ENCODE measurements around the gene ZNF81. TPM values are rescaled to one million over a fixed set of nuclear protein-coding genes. Genes with fewer than 3 reads are reported as not detected.

The ZNF81 gene
- total and polyA plus RNA-seq, 2 of the 13 experiments (the other 11 are each of a cell fraction or from before 2014, with no cell fraction given) = 1.4 to 3.2 TPM

- Histone ChIP-seq H3K4me2 (ENCODE audit: low read depth, low read length) (no peak overlapping the region), H3K27me3 (ENCODE audit: control insufficient read depth in 1 of 2, insufficient read depth in 2 of 2, low read length in 2 of 2) (no peaks in the 10 kb centered on the region), H3K9me3 (ENCODE audit: low read length) (no peaks in the 10 kb centered on the region), H3K4me3 (replicated peaks in 1 of 3; ENCODE audit: insufficient read depth in 1 of 3, low read depth in 2 of 3, low read length in 3 of 3) (no peak overlapping the region), H3K9ac (ENCODE audit: insufficient read depth, low read depth, low read length) (no peak overlapping the region), H2AFZ (ENCODE audit: low read length) (no peak overlapping the region), H3K27ac (ENCODE audit: extremely low read length, insufficient read depth, low read length) (no peak overlapping the region), H3K4me1 (ENCODE audit: insufficient read depth, low read length) (peaks cover 6% of the 10 kb centered on the region; the same call in 1 of the 2 replicates), H3K79me2 (ENCODE audit: insufficient read depth, low read length) (no peaks in the 10 kb centered on the region), H4K20me1 (ENCODE audit: insufficient read depth, low read length) (no peaks in the 10 kb centered on the region), H3K36me3 (replicated peaks in 1 of 2; ENCODE audit: control insufficient read depth in 1 of 2, insufficient read depth in 2 of 2, low read length in 2 of 2) (no peaks in the 10 kb centered on the region)
- BruUV-seq (replicated peaks) = no TSS peak
- peak; percentile 29 for DNase-seq (ENCODE audit: low spot score)
- in situ Hi-C loops (cut with HindIII; ENCODE audit: extremely low pct_ligation_motif_present, low pct_unique_long_range_greater_than_20kb) (loop anchor here (5.0 kb wide), 1 partner anchor 196 kb away; no protein-coding TSS in a partner anchor), intact Hi-C loops (cut with micrococcal nuclease; ENCODE audit: unreplicated experiment) (no loop called here)
- TF ChIP-seq MYC (CRISPR knock-in tag; IDR thresholded peaks at IDR 0.05; ENCODE audit: borderline replicate concordance) (no peak), STAG1 (CRISPR knock-in tag; IDR thresholded peaks at IDR 0.05) (peak; percentile 69), HOMEZ (CRISPR knock-in tag; IDR thresholded peaks at IDR 0.05; ENCODE audit: low read depth) (no peak), RAD21 (CRISPR knock-in tag; IDR thresholded peaks at IDR 0.05) (peak; percentile 61), ZBTB4 (CRISPR knock-in tag; IDR thresholded peaks at IDR 0.05; ENCODE audit: borderline replicate concordance) (no peak), CTCF (CRISPR knock-in tag; IDR thresholded peaks at IDR 0.05) (peak; percentile 72), SMC3 (IDR thresholded peaks at IDR 0.05; ENCODE audit: low read length) (peak; percentile 80), NR2F6 (IDR thresholded peaks at IDR 0.05) (no peak), NR2F6 (CRISPR knock-in tag; IDR thresholded peaks at IDR 0.05) (0 out of 2 replicates have a peak, but pooled peaks have one; percentile 19)
- 0% methylated on average over 2 of the region's 2 CpGs for WGBS (ENCODE audit: low lambda C conversion rate)
- peak; percentile 86 for FAIRE-seq
- peak; percentile 35; the same call in 2 of the 3 replicates for ATAC-seq
- POLR2A ChIA-PET = no interaction called here
- CTCF ChIA-PET (ENCODE audit: low intra/inter-chr PET ratio, low total read pairs) = interaction anchor here (5.1 kb wide), 1 partner anchor 194 kb away, joined by 94 read pairs; no protein-coding TSS in a partner anchor
Measured at GRCh38 chrX:47831788-47832187, 4.9 kb upstream of the ZNF81 start.
